Heart left ventricle (tissue), 16 donors: ENCODE results near the gene BAIAP2. TPM values are rescaled to one million over a fixed set of nuclear protein-coding genes. Genes with fewer than 3 reads are reported as not detected.

ENCODE experiments used
- ATAC-seq, 4 donors: fragments of 200-7000 bp; cut with Tn5 transposase; one replicate each; pipeline ENCODE4 v1.9.1; 2020 to 2022; ENCODE audit warnings: moderate library complexity in 4 of 4, mild to moderate bottlenecking in 3 of 4, moderate number of reproducible peaks in 1 of 4
- DNase-seq, 5 donors: peaks; one replicate each; pipeline ENCODE4 v3.0.0-alpha.2; 2020
- H3K27ac ChIP-seq, 12 donors: fragments of 200-600 bp; sonication (generic) in 4 of 12; one replicate each; pipeline versions ENCODE4 v1.5.0 to v1.8.0; 2016 to 2022; ENCODE audit warnings: mild to moderate bottlenecking in 2 of 12
- H3K27me3 ChIP-seq, 9 donors: fragments of 200-600 bp; sonication (generic) in 2 of 9; one replicate each; pipeline versions ENCODE4 v1.5.1 to v1.8.0; 2016 to 2022; ENCODE audit warnings: mild to moderate bottlenecking in 3 of 9
- H3K36me3 ChIP-seq, 9 donors: fragments of 200-600 bp; sonication (generic) in 2 of 9; one replicate each; pipeline versions ENCODE4 v1.5.0 to v1.8.0; 2018 to 2022; ENCODE audit warnings: mild to moderate bottlenecking in 2 of 9
- H3K4me1 ChIP-seq, 12 donors: fragments of 200-600 bp; sonication (generic) in 4 of 12; one replicate each; pipeline versions ENCODE4 v1.5.0 to v1.8.0; 2016 to 2022; ENCODE audit warnings: mild to moderate bottlenecking in 3 of 12
- H3K4me3 ChIP-seq, 12 donors: fragments of 200-600 bp; sonication (generic) in 4 of 12; one replicate each; pipeline versions ENCODE4 v1.5.0 to v1.8.0; 2017 to 2022; ENCODE audit warnings: mild to moderate bottlenecking in 9 of 12, moderate library complexity in 4 of 12
- H3K9me3 ChIP-seq, 12 donors: fragments of 200-600 bp; sonication (generic) in 4 of 12; one replicate each; pipeline versions ENCODE4 v1.5.0 to v1.8.0; 2016 to 2022; ENCODE audit warnings: mild to moderate bottlenecking in 1 of 12
- CTCF ChIP-seq, 12 donors: fragments of 200-600 bp; sonication (generic) in 4 of 12; IDR thresholded peaks; one replicate each; pipeline versions ENCODE4 v1.5.0 to v1.8.0; 2018 to 2022; ENCODE audit warnings: antibody characterized with exemption in 12 of 12, mild to moderate bottlenecking in 5 of 12
- POLR2A ChIP-seq, 2 donors: fragments of 450-650 bp; IDR thresholded peaks; one replicate each; pipeline ENCODE4 v1.6.1; 2017; ENCODE audit warnings: antibody characterized with exemption in 2 of 2, mild to moderate bottlenecking in 2 of 2, moderate library complexity in 2 of 2
- WGBS, 4 donors: extraction: QIAGEN DNeasy Blood & Tissue Kit in 2 of 4; methylation state at CpG; one replicate each; pipeline versions ENCODE4 v1.1.5 to v1.1.7; 2013 to 2018; 5-methylcytosine and 5-hydroxymethylcytosine counted together
- intact Hi-C, 10 donors: fragments of 100-400 bp; cut with DNase I; formaldehyde crosslinking; loops; one replicate each; pipeline versions ENCODE4 v1.11.1 to v1.14.2; 2022
- polyA plus RNA-seq, 2 donors: library from polyadenylated mRNA; stranded (reverse); fragments of 200-250 nt; gene quantifications; one replicate each; pipeline ENCODE4 v1.2.3, GENCODE V29; 2013
- total RNA-seq, 9 donors: library from RNA; depleted of rRNA in 2 of 9; stranded (reverse); fragments of >200 nt in 2 of 9; fragmentation: NEBNext Ultra II Directional in 3 of 9; extraction: Animal tissue kit (Norgen Biotek cat#: 25700) in 3 of 9; gene quantifications; one replicate each; pipeline versions ENCODE4 v1.1.0 to v1.2.4, GENCODE V29; 2016 to 2023
- donor health status: ischemic (EF 13 %, LVEDD 7.1; RV severe dilation, severe dysfunction).
- donor health status: healthy with polysubstance abuse.
- donor health status: DM: no; HTN: yes; CAD: no.
- donor health status: DM: no; HTN: no; CAD: no.
- donor health status: ischemic (EF 25% LVEDD 6.9; RV normal size, moderate dysfunction).
- donor health status: ischemic (EF 25% LVEDD 5.7; RV mildly dilated, moderate dysfunction).
- donor health status: healthy.
- donor health status: DM: yes; HTN: yes; CAD: no.
- donor health status: ischemic (EF 35%, LVEDD 5.7; RV mildly dilated, moderate dysfunction).
- donor health status: nonischemic (EF 11% LVEDD 7.7; RV severe dilation, severe dysfunction).
- donor health status: DM: yes; HTN: yes; CAD: no.
- donor health status: PGD.
- donor health status: ischemic (EF 29% LVEDD 5.4; RV normal size, mild dysfunction).
- donor health status: nonischemic (EF 23%, LVEDD 6.1; RV moderate dilation, normal function).

BAIAP2 gene
- total and polyA plus RNA-seq, 11 donors = 8.9 to 30.2 (median 18.5) TPM

- Histone ChIP-seq H3K4me3 (no peak overlapping the region), H3K27ac (no peak overlapping the region), H3K27me3 (peaks cover 0 to 22% (median 0%) of the 10 kb centered on the region in 9 donors), H3K4me1 (peaks cover 0 to 15% (median 3%) of the 10 kb centered on the region in 12 donors), H3K9me3 (no peaks in the 10 kb centered on the region), H3K36me3 (peaks cover 0 to 7% (median 0%) of the 10 kb centered on the region in 9 donors)
- no peak for TF ChIP-seq POLR2A (IDR thresholded peaks at IDR 0.05)
- TF ChIP-seq CTCF (IDR thresholded peaks at IDR 0.05) = no peak
- WGBS, 4 donors = 87 to 92% (median 89%) methylated on average over 7 to 8 of the region's 8 CpGs
- DNase-seq (no peak), ATAC-seq (no peak)
- intact Hi-C loops = no loop called here
Observed at GRCh38 chr17:81116704-81117103, 81.8 kb downstream of the BAIAP2 start.

- H3K9me3 ChIP-seq = no peaks in the 10 kb centered on the region
- no peak overlapping the region for H3K27ac ChIP-seq
- peaks cover 0 to 33% (median 0%) of the 10 kb centered on the region in 9 donors for H3K27me3 ChIP-seq
- H3K36me3 ChIP-seq = peaks cover 0 to 5% (median 0%) of the 10 kb centered on the region in 9 donors
- no peak overlapping the region for H3K4me3 ChIP-seq
- WGBS, 4 donors = 75 to 85% (median 81%) methylated on average over 16 to 20 of the region's 20 CpGs
- TF ChIP-seq POLR2A (IDR thresholded peaks at IDR 0.05) = no peak
- no peak for TF ChIP-seq CTCF (IDR thresholded peaks at IDR 0.05)
- DNase-seq (no peak), ATAC-seq (no peak)
- intact Hi-C loops = no loop called here
- peaks cover 0 to 18% (median 3%) of the 10 kb centered on the region in 12 donors for H3K4me1 ChIP-seq
Observed at GRCh38 chr17:81117672-81118198, 82.8 kb downstream of the BAIAP2 start.

GRCh38 chr17:81118308-81119221 lies 83.6 kb downstream of the BAIAP2 start:
- 62 to 81% (median 66%) methylated on average over 23 to 24 of the region's 24 CpGs for WGBS, 4 donors
- intact Hi-C loops = no loop called here
- peaks cover 0 to 4% (median 0%) of the 10 kb centered on the region in 9 donors for H3K36me3 ChIP-seq
- no peaks in the 10 kb centered on the region for H3K9me3 ChIP-seq
- peaks cover 0 to 18% (median 3%) of the 10 kb centered on the region in 12 donors for H3K4me1 ChIP-seq
- ATAC-seq (no peak), DNase-seq (no peak)
- no peak overlapping the region for H3K27ac ChIP-seq
- TF ChIP-seq POLR2A (IDR thresholded peaks at IDR 0.05) (no peak), CTCF (IDR thresholded peaks at IDR 0.05) (no peak)
- peaks cover 0 to 39% (median 0%) of the 10 kb centered on the region in 9 donors for H3K27me3 ChIP-seq
- H3K4me3 ChIP-seq = peak overlapping the region in 3 of 12 donors; percentile 43 to 55 (median 49)
